ENCODE results near the gene MRAP.

The MRAP gene

DNA sequence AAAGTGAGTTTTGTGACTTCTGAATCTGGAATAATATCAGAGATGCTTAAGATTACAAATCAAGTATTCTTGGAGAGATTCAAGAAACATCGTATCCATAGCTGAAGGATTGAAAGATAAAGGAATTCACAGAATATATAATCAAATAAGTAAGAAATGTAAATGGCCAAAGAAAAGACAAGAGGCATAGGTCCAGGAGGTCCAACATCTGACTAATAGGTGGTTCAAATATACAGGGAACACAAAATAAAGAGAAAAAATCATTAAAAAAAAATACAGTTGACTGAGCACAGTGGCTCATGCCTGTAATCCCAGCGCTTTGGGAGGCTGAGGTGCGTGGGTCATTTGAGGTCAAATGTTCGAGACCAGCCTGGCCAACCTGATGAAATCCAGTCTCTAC lies 13.2 kb upstream of the MRAP start:
- TF ChIP-seq EZH2phosphoT487 (conservative IDR thresholded peaks at IDR 0.05; ENCODE audit: low read length) = no peak
- TF ChIP-seq, protein P1, sequence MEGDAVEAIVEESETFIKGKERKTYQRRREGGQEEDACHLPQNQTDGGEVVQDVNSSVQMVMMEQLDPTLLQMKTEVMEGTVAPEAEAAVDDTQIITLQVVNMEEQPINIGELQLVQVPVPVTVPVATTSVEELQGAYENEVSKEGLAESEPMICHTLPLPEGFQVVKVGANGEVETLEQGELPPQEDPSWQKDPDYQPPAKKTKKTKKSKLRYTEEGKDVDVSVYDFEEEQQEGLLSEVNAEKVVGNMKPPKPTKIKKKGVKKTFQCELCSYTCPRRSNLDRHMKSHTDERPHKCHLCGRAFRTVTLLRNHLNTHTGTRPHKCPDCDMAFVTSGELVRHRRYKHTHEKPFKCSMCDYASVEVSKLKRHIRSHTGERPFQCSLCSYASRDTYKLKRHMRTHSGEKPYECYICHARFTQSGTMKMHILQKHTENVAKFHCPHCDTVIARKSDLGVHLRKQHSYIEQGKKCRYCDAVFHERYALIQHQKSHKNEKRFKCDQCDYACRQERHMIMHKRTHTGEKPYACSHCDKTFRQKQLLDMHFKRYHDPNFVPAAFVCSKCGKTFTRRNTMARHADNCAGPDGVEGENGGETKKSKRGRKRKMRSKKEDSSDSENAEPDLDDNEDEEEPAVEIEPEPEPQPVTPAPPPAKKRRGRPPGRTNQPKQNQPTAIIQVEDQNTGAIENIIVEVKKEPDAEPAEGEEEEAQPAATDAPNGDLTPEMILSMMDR (IDR thresholded peaks at IDR 0.05; ENCODE audit: insufficient read depth, low read length, poor library complexity, severe bottlenecking) = no peak
- Histone ChIP-seq H3K27me3 (ENCODE audit: low read length) (no peaks in the 10 kb centered on the region), H3K9ac (ENCODE audit: low read length) (no peak overlapping the region), H3K9me3 (ENCODE audit: insufficient read depth, low read length) (no peaks in the 10 kb centered on the region), H3K4me3 (ENCODE audit: insufficient read depth, low read length, poor library complexity, severe bottlenecking) (no peak overlapping the region), H4K20me1 (ENCODE audit: low read depth, low read length) (no peaks in the 10 kb centered on the region), H3K9me2 (replicated peaks; ENCODE audit: insufficient read depth, low read length) (no peaks in the 10 kb centered on the region), H3K27ac (ENCODE audit: low read depth, low read length) (no peak overlapping the region), H3F3A (ENCODE audit: insufficient read depth) (no peaks in the 10 kb centered on the region), H2AFZ (ENCODE audit: low read depth, low read length, severe bottlenecking) (no peak overlapping the region), H3K4me2 (ENCODE audit: low read depth, low read length, poor library complexity, severe bottlenecking) (no peak overlapping the region), H3K36me3 (ENCODE audit: low read length) (no peaks in the 10 kb centered on the region), H3K79me2 (ENCODE audit: insufficient read depth, low read length) (no peaks in the 10 kb centered on the region)

- Histone ChIP-seq H3F3A (ENCODE audit: insufficient read depth) (no peaks in the 10 kb centered on the region), H4K20me1 (ENCODE audit: low read depth, low read length) (no peaks in the 10 kb centered on the region), H3K36me3 (ENCODE audit: low read length) (no peaks in the 10 kb centered on the region), H3K4me2 (ENCODE audit: low read depth, low read length, poor library complexity, severe bottlenecking) (no peak overlapping the region), H3K79me2 (ENCODE audit: insufficient read depth, low read length) (no peaks in the 10 kb centered on the region), H3K27ac (ENCODE audit: low read depth, low read length) (no peak overlapping the region), H3K9me3 (ENCODE audit: insufficient read depth, low read length) (no peaks in the 10 kb centered on the region), H3K4me3 (ENCODE audit: insufficient read depth, low read length, poor library complexity, severe bottlenecking) (no peak overlapping the region), H3K9me2 (replicated peaks; ENCODE audit: insufficient read depth, low read length) (no peaks in the 10 kb centered on the region), H3K9ac (ENCODE audit: low read length) (no peak overlapping the region), H3K27me3 (ENCODE audit: low read length) (no peaks in the 10 kb centered on the region), H2AFZ (ENCODE audit: low read depth, low read length, severe bottlenecking) (no peak overlapping the region)
- TF ChIP-seq, protein P1 (IDR thresholded peaks at IDR 0.05; ENCODE audit: insufficient read depth, low read length, poor library complexity, severe bottlenecking) = no peak
- no peak for TF ChIP-seq EZH2phosphoT487 (conservative IDR thresholded peaks at IDR 0.05; ENCODE audit: low read length)
Observed at GRCh38 chr21:32297449-32297848, 1.2 kb upstream of the MRAP start.

GRCh38 chr21:32298148-32298559 lies 501 bp upstream of the MRAP start:
- Histone ChIP-seq H3K79me2 (ENCODE audit: insufficient read depth, low read length) (no peaks in the 10 kb centered on the region), H3K9me2 (replicated peaks; ENCODE audit: insufficient read depth, low read length) (no peaks in the 10 kb centered on the region), H3K9ac (ENCODE audit: low read length) (no peak overlapping the region), H3F3A (ENCODE audit: insufficient read depth) (no peaks in the 10 kb centered on the region), H3K27ac (ENCODE audit: low read depth, low read length) (no peak overlapping the region), H3K27me3 (ENCODE audit: low read length) (no peaks in the 10 kb centered on the region), H3K9me3 (ENCODE audit: insufficient read depth, low read length) (no peaks in the 10 kb centered on the region), H3K4me2 (ENCODE audit: low read depth, low read length, poor library complexity, severe bottlenecking) (no peak overlapping the region), H3K36me3 (ENCODE audit: low read length) (no peaks in the 10 kb centered on the region), H3K4me3 (ENCODE audit: insufficient read depth, low read length, poor library complexity, severe bottlenecking) (no peak overlapping the region), H2AFZ (ENCODE audit: low read depth, low read length, severe bottlenecking) (no peak overlapping the region), H4K20me1 (ENCODE audit: low read depth, low read length) (no peaks in the 10 kb centered on the region)
- TF ChIP-seq EZH2phosphoT487 (conservative IDR thresholded peaks at IDR 0.05; ENCODE audit: low read length) = no peak
- TF ChIP-seq, protein P1 (IDR thresholded peaks at IDR 0.05; ENCODE audit: insufficient read depth, low read length, poor library complexity, severe bottlenecking) = no peak

Data from SU-DHL-6 (cell line).